Right lobe of liver (tissue), 4 donors: Measurements from ENCODE around the gene MIOS.

Experiments used
- POLR2A ChIP-seq: fragments of 450-650 bp; IDR thresholded peaks from one replicate; pipeline ENCODE4 v1.6.1; 2017; ENCODE audit warnings: antibody characterized with exemption, mild to moderate bottlenecking
- TF ChIP-seq, protein P1 (sequence below), 4 donors: fragments of 200-600 bp in 3 of 4; fragments of 450-650 bp in 1 of 4; IDR thresholded peaks; one replicate each; pipeline versions ENCODE4 v1.5.1 to v1.8.0; 2016 to 2022; ENCODE audit warnings: antibody characterized with exemption in 4 of 4, mild to moderate bottlenecking in 2 of 4
- donor health status: DM: no; HTN: no; CAD: no.
- donor health status: DM: no; HTN: no; CAD: no.
- donor health status: DM: no; HTN: yes; CAD: no.

GRCh38 chr7:7521259-7521658 is 45.4 kb upstream of the MIOS start:
- TF ChIP-seq, protein P1, sequence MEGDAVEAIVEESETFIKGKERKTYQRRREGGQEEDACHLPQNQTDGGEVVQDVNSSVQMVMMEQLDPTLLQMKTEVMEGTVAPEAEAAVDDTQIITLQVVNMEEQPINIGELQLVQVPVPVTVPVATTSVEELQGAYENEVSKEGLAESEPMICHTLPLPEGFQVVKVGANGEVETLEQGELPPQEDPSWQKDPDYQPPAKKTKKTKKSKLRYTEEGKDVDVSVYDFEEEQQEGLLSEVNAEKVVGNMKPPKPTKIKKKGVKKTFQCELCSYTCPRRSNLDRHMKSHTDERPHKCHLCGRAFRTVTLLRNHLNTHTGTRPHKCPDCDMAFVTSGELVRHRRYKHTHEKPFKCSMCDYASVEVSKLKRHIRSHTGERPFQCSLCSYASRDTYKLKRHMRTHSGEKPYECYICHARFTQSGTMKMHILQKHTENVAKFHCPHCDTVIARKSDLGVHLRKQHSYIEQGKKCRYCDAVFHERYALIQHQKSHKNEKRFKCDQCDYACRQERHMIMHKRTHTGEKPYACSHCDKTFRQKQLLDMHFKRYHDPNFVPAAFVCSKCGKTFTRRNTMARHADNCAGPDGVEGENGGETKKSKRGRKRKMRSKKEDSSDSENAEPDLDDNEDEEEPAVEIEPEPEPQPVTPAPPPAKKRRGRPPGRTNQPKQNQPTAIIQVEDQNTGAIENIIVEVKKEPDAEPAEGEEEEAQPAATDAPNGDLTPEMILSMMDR (IDR thresholded peaks at IDR 0.05), result no peak
- no peak for TF ChIP-seq POLR2A
